ENCODE measurements around the gene DCAF6.
A peak's percentile ranks its signal among the peaks of the same experiment; 100 is the strongest.

DCAF6 gene

DNA sequence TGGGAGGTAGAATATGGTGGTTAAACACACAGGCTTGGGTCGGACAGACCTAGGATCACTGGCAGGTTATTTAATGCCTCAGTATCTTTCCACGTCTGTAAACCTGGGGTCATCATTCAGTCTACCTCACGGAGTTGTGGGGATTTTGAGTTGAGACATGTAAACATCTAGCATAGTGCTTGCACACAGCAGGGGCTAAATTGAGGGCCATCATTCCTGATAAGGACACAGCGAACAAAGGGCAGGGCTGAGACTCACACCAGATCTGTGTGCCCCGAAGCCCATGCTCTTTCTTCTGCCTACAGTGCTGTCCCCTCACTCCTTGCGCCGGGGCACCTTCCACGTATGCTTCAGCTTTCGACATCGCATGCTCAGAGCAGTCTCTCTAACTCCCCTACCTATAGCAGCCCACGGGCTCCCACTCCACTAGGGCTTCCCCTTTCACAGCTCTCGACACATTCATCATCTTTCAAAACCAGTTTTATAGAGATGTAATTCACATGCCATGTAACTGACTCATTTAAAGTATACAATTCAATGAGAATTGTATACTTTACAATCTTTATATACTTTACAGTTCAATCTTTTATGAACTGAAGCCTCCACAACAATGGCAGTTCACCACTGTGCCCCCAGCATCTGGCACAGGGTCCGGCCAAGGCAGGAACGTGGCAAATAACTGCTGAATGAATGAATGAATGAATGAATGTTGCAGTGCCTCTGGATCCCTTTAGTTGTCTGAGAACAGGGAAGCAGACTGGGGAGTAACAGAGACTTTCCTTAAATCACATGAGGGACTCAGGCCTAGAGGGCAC is 152.2 kb downstream of the DCAF6 start:
- CTCF ChIA-PET = interaction anchor here (0.9 to 3.6 kb wide), 3 partner anchors 11 to 26 kb away, joined by 3 to 10 read pairs (median 4); no protein-coding TSS in a partner anchor
- TF ChIP-seq, protein P1, sequence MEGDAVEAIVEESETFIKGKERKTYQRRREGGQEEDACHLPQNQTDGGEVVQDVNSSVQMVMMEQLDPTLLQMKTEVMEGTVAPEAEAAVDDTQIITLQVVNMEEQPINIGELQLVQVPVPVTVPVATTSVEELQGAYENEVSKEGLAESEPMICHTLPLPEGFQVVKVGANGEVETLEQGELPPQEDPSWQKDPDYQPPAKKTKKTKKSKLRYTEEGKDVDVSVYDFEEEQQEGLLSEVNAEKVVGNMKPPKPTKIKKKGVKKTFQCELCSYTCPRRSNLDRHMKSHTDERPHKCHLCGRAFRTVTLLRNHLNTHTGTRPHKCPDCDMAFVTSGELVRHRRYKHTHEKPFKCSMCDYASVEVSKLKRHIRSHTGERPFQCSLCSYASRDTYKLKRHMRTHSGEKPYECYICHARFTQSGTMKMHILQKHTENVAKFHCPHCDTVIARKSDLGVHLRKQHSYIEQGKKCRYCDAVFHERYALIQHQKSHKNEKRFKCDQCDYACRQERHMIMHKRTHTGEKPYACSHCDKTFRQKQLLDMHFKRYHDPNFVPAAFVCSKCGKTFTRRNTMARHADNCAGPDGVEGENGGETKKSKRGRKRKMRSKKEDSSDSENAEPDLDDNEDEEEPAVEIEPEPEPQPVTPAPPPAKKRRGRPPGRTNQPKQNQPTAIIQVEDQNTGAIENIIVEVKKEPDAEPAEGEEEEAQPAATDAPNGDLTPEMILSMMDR (IDR thresholded peaks at IDR 0.05; ENCODE audit: control extremely low read depth, extremely low read depth, low read depth, missing control alignments) = no peak
- peak; percentile 4 for DNase-seq (ENCODE audit: extremely low spot score)
- POLR2A ChIA-PET = no interaction called here

DNA sequence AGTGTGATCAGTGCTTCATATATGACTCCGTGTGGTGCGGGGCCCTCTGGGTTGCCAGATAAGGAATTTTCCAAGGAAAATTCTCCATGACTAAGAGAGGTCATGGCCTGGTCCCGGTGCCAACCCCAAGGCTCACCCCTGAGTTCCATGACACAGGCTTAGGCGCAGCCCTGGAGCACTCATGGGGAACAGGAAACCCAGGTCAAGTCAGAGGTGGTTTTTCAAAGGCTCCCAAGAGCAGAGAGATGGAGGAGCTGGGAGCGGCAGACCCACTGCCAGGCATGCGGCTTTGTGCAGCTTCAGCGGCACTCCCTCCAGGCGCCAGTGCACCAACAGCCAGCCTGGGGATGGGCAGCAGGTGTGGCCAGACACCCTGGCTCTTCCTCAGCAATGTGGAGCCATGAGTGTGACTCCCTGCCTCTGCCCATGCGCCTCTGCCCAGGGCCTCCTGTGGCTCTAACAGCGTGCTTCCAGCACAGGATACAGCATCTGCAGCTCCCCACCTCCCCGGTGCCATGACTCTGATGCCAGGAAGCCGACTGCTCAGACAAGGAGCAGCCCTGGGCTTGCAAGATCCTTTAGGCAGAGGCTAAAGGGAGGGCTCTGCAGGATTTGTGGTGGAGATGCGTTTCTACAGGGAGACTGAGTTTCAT is 153.0 kb downstream of the DCAF6 start:
- TF ChIP-seq, protein P1 (IDR thresholded peaks at IDR 0.05; ENCODE audit: control extremely low read depth, extremely low read depth, low read depth, missing control alignments) = no peak
- POLR2A ChIA-PET = no interaction called here
- CTCF ChIA-PET = interaction anchor here (1.7 kb wide), 1 partner anchor 1259 kb away, joined by 3 read pairs; no protein-coding TSS in a partner anchor
- DNase-seq (ENCODE audit: extremely low spot score) = peak; percentile 8

DNA sequence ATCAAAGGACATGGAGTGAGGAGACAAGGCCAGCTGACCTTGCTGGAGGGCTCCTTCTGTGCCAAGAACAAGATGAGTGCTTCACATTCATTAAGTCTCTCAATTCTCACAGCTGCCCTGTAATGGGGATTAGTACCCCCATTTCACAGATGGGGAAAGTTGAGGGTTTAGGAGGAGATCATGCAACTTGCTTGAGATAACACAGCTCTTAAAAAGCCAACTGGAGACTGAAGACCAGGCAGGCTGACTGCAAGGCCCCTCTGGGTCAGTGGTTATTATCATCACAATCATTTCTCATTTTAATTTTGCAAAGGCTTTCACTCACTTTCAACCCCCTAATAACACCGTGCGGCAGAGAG is 153.5 kb downstream of the DCAF6 start:
- ChIA-PET CTCF (interaction anchor here (1.7 to 6.9 kb wide), 2 partner anchors 7 to 1259 kb away, joined by 3 to 77 read pairs; no protein-coding TSS in a partner anchor), POLR2A (no interaction called here)
- TF ChIP-seq, protein P1 (IDR thresholded peaks at IDR 0.05; ENCODE audit: control extremely low read depth, extremely low read depth, low read depth, missing control alignments) = no peak
- DNase-seq (ENCODE audit: extremely low spot score) = peak; percentile 5

DNA sequence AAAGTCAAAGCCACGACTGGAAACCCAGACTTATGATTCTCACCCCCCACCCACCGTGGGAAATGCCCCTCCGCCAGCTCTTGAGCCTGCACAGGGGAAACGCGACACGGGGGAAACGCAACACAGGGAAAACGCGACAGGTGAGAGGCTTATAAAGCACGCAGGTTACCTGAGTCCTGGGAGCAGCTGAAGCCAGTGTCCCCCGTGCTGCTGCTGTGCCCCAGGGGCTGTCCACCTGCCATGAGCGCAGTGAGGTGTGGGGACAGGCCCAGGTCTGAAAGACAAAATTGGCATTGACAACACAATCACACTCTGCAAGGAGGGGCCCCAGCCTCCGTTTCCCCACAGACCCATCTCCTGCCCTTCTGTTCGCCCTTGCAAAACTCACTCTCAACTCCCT is 153.9 kb downstream of the DCAF6 start:
- TF ChIP-seq, protein P1 (IDR thresholded peaks at IDR 0.05; ENCODE audit: control extremely low read depth, extremely low read depth, low read depth, missing control alignments) = no peak
- ChIA-PET POLR2A (no interaction called here), CTCF (interaction anchor here (1.7 to 6.9 kb wide), 2 partner anchors 7 to 1258 kb away, joined by 3 to 77 read pairs; no protein-coding TSS in a partner anchor)
- DNase-seq (ENCODE audit: extremely low spot score) = peak; percentile 8

DNA sequence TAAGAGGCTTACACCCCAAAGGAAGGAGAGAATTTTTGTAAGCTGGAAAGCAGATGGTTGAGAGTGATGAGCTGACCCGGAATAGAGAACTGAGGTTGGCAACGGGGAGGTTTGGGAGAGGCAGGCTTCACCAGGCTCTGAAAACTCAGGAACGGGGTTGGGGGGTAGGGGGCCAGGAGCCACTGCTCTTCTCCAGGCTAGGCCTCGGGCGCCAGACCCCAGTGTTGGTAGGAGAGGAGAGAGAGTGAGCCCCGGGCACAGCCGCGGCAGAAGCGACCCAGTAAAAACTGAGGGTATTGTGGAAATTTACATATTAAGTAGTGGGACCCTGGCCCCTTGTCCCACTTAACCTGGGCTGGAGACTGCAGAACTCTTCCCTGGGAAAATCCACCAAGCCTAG is 154.6 kb downstream of the DCAF6 start:
- ChIA-PET CTCF (interaction anchor here (1.7 to 6.9 kb wide), 2 partner anchors 8 to 1257 kb away, joined by 3 to 77 read pairs; no protein-coding TSS in a partner anchor), POLR2A (no interaction called here)
- TF ChIP-seq, protein P1 (IDR thresholded peaks at IDR 0.05; ENCODE audit: control extremely low read depth, extremely low read depth, low read depth, missing control alignments) = no peak
- DNase-seq (ENCODE audit: extremely low spot score) = no peak

DNA sequence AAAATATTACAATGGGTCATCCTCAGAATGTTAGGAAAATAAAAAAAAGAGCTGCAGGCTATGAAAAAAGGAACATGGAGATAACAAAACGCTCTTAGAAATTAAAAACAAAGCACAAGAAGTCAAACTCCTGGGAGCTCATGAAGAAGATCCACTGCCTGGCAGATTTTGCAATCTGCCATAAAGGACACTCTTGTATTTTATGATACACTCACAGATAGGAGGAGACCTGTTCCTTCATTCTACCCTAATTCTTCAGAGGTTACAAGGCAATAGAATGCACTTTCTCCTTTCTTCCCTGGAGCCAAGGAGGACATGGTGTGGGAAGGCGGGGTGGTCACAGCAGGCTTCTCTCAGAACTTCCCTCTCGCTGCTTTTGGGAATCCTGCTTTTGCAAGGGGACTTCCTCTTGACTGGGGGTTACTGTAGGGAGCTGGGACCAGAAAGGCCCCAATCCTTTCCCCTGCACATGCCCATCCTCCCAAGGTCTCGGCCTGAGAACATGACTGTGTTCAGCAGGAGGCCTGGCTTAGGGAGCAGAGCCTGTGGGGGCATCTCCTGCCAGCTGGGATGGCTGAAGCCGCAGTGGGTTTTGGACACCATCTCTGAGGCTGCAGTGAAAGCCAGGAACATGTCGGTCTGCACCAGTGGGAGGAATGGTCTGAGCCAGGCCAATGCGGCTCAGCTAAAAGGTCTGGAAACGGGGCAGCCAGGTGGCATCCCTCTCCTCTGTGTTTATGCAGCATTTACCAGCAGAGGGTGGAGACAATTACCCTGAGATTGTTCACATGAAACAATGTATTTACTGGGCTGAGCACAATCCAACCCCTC is 155.5 kb downstream of the DCAF6 start:
- ChIA-PET CTCF (interaction anchor here (6.9 kb wide), 1 partner anchor 9 kb away, joined by 77 read pairs; no protein-coding TSS in a partner anchor), POLR2A (no interaction called here)
- no peak for DNase-seq (ENCODE audit: extremely low spot score)

More for the DNA sequence above, 155.5 kb downstream of the DCAF6 start:
- TF ChIP-seq, protein P1 (IDR thresholded peaks at IDR 0.05; ENCODE audit: control extremely low read depth, extremely low read depth, low read depth, missing control alignments) = no peak

All from GM10248 (cell line).